ENCODE data around the gene DOK6. TPM values are rescaled to one million over a fixed set of nuclear protein-coding genes. Genes with fewer than 3 reads are reported as not detected.

The DOK6 gene
- total and polyA plus RNA-seq, 2 of the 13 experiments (the other 11 are each of a cell fraction or from before 2014, with no cell fraction given): 17.0 to 17.2 TPM

- no peaks in the 10 kb centered on the region for H3K27me3 ChIP-seq (ENCODE audit: control insufficient read depth in 1 of 2, insufficient read depth in 2 of 2, low read length in 2 of 2)
- H3K79me2 ChIP-seq (ENCODE audit: insufficient read depth, low read length): no peaks in the 10 kb centered on the region
- H3K4me2 ChIP-seq (ENCODE audit: low read depth, low read length): peak overlapping the region; percentile 20; the same call in 1 of the 2 replicates
- in situ Hi-C loops (cut with HindIII; ENCODE audit: extremely low pct_ligation_motif_present, low pct_unique_long_range_greater_than_20kb) (loop anchor here (25.0 kb wide), 1 partner anchor 409 kb away; no protein-coding TSS in a partner anchor), intact Hi-C loops (cut with micrococcal nuclease; ENCODE audit: unreplicated experiment) (no loop called here)
- no peak overlapping the region for H3K4me3 ChIP-seq (replicated peaks in 1 of 3; ENCODE audit: insufficient read depth in 1 of 3, low read depth in 2 of 3, low read length in 3 of 3)
- peak overlapping the region; percentile 67 for H3K27ac ChIP-seq (ENCODE audit: extremely low read length, insufficient read depth, low read length)
- ChIA-PET CTCF (ENCODE audit: low intra/inter-chr PET ratio, low total read pairs) (no interaction called here), POLR2A (interaction anchor here (0.8 kb wide), 1 partner anchor 66 kb away, joined by 3 read pairs; no protein-coding TSS in a partner anchor)
- no peaks in the 10 kb centered on the region for H3K36me3 ChIP-seq (replicated peaks in 1 of 2; ENCODE audit: control insufficient read depth in 1 of 2, insufficient read depth in 2 of 2, low read length in 2 of 2)
- H3K9ac ChIP-seq (ENCODE audit: insufficient read depth, low read depth, low read length): 0 out of 2 replicates have a peak overlapping the region, but pooled peaks have one; percentile 21
- no peak overlapping the region for H2AFZ ChIP-seq (ENCODE audit: low read length)
- BruUV-seq (replicated peaks): no TSS peak
- ATAC-seq: peak; percentile 96
- WGBS (ENCODE audit: low lambda C conversion rate): 80% methylated on average over 1 of the region's 1 CpG
- H3K9me3 ChIP-seq (ENCODE audit: low read length): no peaks in the 10 kb centered on the region
- no peaks in the 10 kb centered on the region for H4K20me1 ChIP-seq (ENCODE audit: insufficient read depth, low read length)
- FAIRE-seq: no peak
- peak; percentile 84 for DNase-seq (ENCODE audit: low spot score)
- H3K4me1 ChIP-seq (ENCODE audit: insufficient read depth, low read length): peaks cover 85% of the 10 kb centered on the region
- TF ChIP-seq ETV6 (CRISPR knock-in tag; conservative IDR thresholded peaks at IDR 0.05) (no peak), GMEB1 (CRISPR knock-in tag; IDR thresholded peaks at IDR 0.05; ENCODE audit: borderline replicate concordance) (no peak), SSRP1 (CRISPR knock-in tag; IDR thresholded peaks at IDR 0.05) (no peak), SOX5 (CRISPR knock-in tag; IDR thresholded peaks at IDR 0.05; ENCODE audit: borderline replicate concordance) (peak; percentile 86; the same call in 1 of the 2 replicates), EP300 (IDR thresholded peaks at IDR 0.05; ENCODE audit: low read depth in 2 of 2, low read length in 2 of 2) (peak in 1 of 2 experiments; percentile 69; a peak in 2 of 4 replicates), EP300 (CRISPR knock-in tag; IDR thresholded peaks at IDR 0.05; ENCODE audit: borderline replicate concordance) (peak; percentile 69; the same call in 1 of the 2 replicates), AHDC1 (CRISPR knock-in tag; IDR thresholded peaks at IDR 0.05; ENCODE audit: borderline replicate concordance) (peak; percentile 87; the same call in 1 of the 2 replicates), SIX1 (CRISPR knock-in tag; IDR thresholded peaks at IDR 0.05; ENCODE audit: borderline replicate concordance) (peak; percentile 79; the same call in 1 of the 2 replicates), ZNF547 (CRISPR knock-in tag; IDR thresholded peaks at IDR 0.05) (no peak), ZNF556 (CRISPR knock-in tag; IDR thresholded peaks at IDR 0.05; ENCODE audit: borderline replicate concordance) (no peak), ZNF792 (CRISPR knock-in tag; IDR thresholded peaks at IDR 0.05) (peak; percentile 67), SIX4 (CRISPR knock-in tag; IDR thresholded peaks at IDR 0.05) (peak; percentile 74; the same call in 1 of the 2 replicates), MED8 (CRISPR knock-in tag; IDR thresholded peaks at IDR 0.05; ENCODE audit: insufficient replicate concordance) (no peak), CTCF (CRISPR knock-in tag; IDR thresholded peaks at IDR 0.05) (0 out of 2 replicates have a peak, but pooled peaks have one; percentile 13)
These were observed 47.7 kb upstream of the DOK6 start for GRCh38 chr18:69353023-69353422.
